SK-N-SH treated with all-trans-retinoic acid at 6 μM for 48 hours (cell line): Measurements from ENCODE around the gene NPFFR1.

Experiments
- ATAC-seq: fragments of 200-7000 bp; cut with Tn5 transposase; 3 replicates; pipeline ENCODE4 v1.9.1; 2020; ENCODE audit warnings: mild to moderate bottlenecking, moderate library complexity
- ARNTL ChIP-seq: fragments of 450-650 bp; formaldehyde crosslinking; IDR thresholded peaks from 2 replicates; pipeline ENCODE4 v1.5.0; 2020; ENCODE audit warnings: low read depth, mild to moderate bottlenecking, moderate library complexity, borderline replicate concordance
- BACH2 ChIP-seq: fragments of 250-450 bp; sonication (Bioruptor Pico); IDR thresholded peaks from 2 replicates; pipeline ENCODE4 v1.9.0; 2021; ENCODE audit warnings: mild to moderate bottlenecking, borderline replicate concordance
- ESRRG ChIP-seq: fragments of 250-450 bp; sonication (Bioruptor Pico); IDR thresholded peaks from 2 replicates; pipeline ENCODE4 v1.6.1; 2021; ENCODE audit warnings: mild to moderate bottlenecking
- GLIS3 ChIP-seq: fragments of 250-450 bp; sonication (Bioruptor Pico); IDR thresholded peaks from 2 replicates; pipeline ENCODE4 v1.5.0; 2020; ENCODE audit warnings: mild to moderate bottlenecking, moderate library complexity
- ISL1 ChIP-seq: fragments of 250-450 bp; sonication (Bioruptor Pico); IDR thresholded peaks from 2 replicates; pipeline ENCODE4 v2.1.2; 2022; ENCODE audit warnings: mild to moderate bottlenecking, moderate library complexity
- OSR1 ChIP-seq: fragments of 250-450 bp; sonication (Bioruptor Pico); IDR thresholded peaks from 2 replicates; pipeline ENCODE4 v1.8.0; 2022; ENCODE audit warnings: moderate library complexity, mild to moderate bottlenecking, inconsistent platforms
- PATZ1 ChIP-seq: fragments of 250-450 bp; sonication (Bioruptor Pico); IDR thresholded peaks from 2 replicates; pipeline ENCODE4 v1.8.0; 2020; ENCODE audit warnings: mild to moderate bottlenecking, moderate library complexity, borderline replicate concordance
- POU6F1 ChIP-seq: fragments of 250-450 bp; sonication (Bioruptor Pico); IDR thresholded peaks from 2 replicates; pipeline ENCODE4 v1.8.0; 2021; ENCODE audit warnings: low read depth, mild to moderate bottlenecking, moderate library complexity, borderline replicate concordance
- RARB ChIP-seq: fragments of 250-450 bp; sonication (Bioruptor Pico); IDR thresholded peaks from 2 replicates; pipeline ENCODE4 v1.8.0; 2021; ENCODE audit warnings: mild to moderate bottlenecking, moderate library complexity
- SNAI2 ChIP-seq: fragments of 250-450 bp; sonication (Bioruptor Pico); IDR thresholded peaks from 2 replicates; pipeline ENCODE4 v1.5.0; 2020; ENCODE audit warnings: mild to moderate bottlenecking, moderate library complexity
- TCF4 ChIP-seq: fragments of 250-450 bp; sonication (Bioruptor Pico); IDR thresholded peaks from 2 replicates; pipeline ENCODE4 v1.8.0; 2021; ENCODE audit warnings: mild to moderate bottlenecking, moderate library complexity, borderline replicate concordance
- TSHZ2 ChIP-seq: fragments of 250-450 bp; sonication (Bioruptor Pico); IDR thresholded peaks from 2 replicates; pipeline ENCODE4 v1.5.0; 2020; ENCODE audit warnings: mild to moderate bottlenecking, moderate library complexity
- ZFP3 ChIP-seq: fragments of 250-450 bp; sonication (Bioruptor Pico); IDR thresholded peaks from 2 replicates; pipeline ENCODE4 v1.5.0; 2020; ENCODE audit warnings: mild to moderate bottlenecking, moderate library complexity
- ZFP30 ChIP-seq: fragments of 450-650 bp; formaldehyde crosslinking; IDR thresholded peaks from 2 replicates; pipeline ENCODE4 v1.5.0; 2022; ENCODE audit warnings: mild to moderate bottlenecking, moderate library complexity
- ZNF565 ChIP-seq: fragments of 450-650 bp; formaldehyde crosslinking; conservative IDR thresholded peaks from 2 replicates; pipeline ENCODE4 v1.5.0; 2020; ENCODE audit warnings: low read depth, mild to moderate bottlenecking, moderate library complexity
- ZNF70 ChIP-seq: fragments of 450-650 bp; formaldehyde crosslinking; IDR thresholded peaks from 2 replicates; pipeline ENCODE4 v1.5.0; 2020; ENCODE audit warnings: mild to moderate bottlenecking, moderate library complexity
- ZNF8 ChIP-seq: fragments of 450-650 bp; formaldehyde crosslinking; IDR thresholded peaks from 2 replicates; pipeline ENCODE4 v1.5.0; 2020; ENCODE audit warnings: mild to moderate bottlenecking, moderate library complexity

Gene NPFFR1

GRCh38 chr10:70311698-70312097 is 27.9 kb upstream of the NPFFR1 start:
- TF ChIP-seq OSR1: no peak
- no peak for TF ChIP-seq POU6F1 (CRISPR knock-in tag)
- TF ChIP-seq ESRRG (CRISPR knock-in tag): no peak
- TF ChIP-seq RARB (CRISPR knock-in tag): no peak
- TF ChIP-seq BACH2 (CRISPR knock-in tag): no peak
- no peak for ATAC-seq

GRCh38 chr10:70309661-70310060 is 25.9 kb upstream of the NPFFR1 start:
- no peak for TF ChIP-seq RARB (CRISPR knock-in tag)
- no peak for TF ChIP-seq ARNTL (CRISPR knock-in tag)
- no peak for TF ChIP-seq SNAI2 (CRISPR knock-in tag)
- no peak for TF ChIP-seq POU6F1 (CRISPR knock-in tag)
- no peak for TF ChIP-seq GLIS3 (CRISPR knock-in tag)
- no peak for TF ChIP-seq ZNF70 (CRISPR knock-in tag)
- no peak for TF ChIP-seq TCF4 (CRISPR knock-in tag)
- TF ChIP-seq TSHZ2 (CRISPR knock-in tag): no peak
- no peak for TF ChIP-seq OSR1
- TF ChIP-seq ZNF8 (CRISPR knock-in tag): no peak
- TF ChIP-seq BACH2 (CRISPR knock-in tag): no peak
- TF ChIP-seq ZFP3 (CRISPR knock-in tag): no peak
- TF ChIP-seq, all 23 proteins: peak for 0

GRCh38 chr10:70308121-70309060 is 24.6 kb upstream of the NPFFR1 start:
- ATAC-seq: no peak

More at GRCh38 chr10:70309661-70310060, 25.9 kb upstream of the NPFFR1 start:
- no peak for ATAC-seq

More at GRCh38 chr10:70308121-70309060, 24.6 kb upstream of the NPFFR1 start:
- TF ChIP-seq ZNF565 (CRISPR knock-in tag) (no peak), ZFP30 (no peak), ZNF8 (CRISPR knock-in tag) (no peak), GLIS3 (CRISPR knock-in tag) (no peak), PATZ1 (CRISPR knock-in tag) (no peak), ZFP3 (CRISPR knock-in tag) (no peak), ISL1 (CRISPR knock-in tag) (no peak), TSHZ2 (CRISPR knock-in tag) (no peak), ESRRG (CRISPR knock-in tag) (no peak)
